Keratinocyte (primary cell): Measurements from ENCODE around the gene CD207. TPM values are rescaled to one million over a fixed set of nuclear protein-coding genes. Genes with fewer than 3 reads are reported as not detected.
"Not testable (repeated sequence)": the region's sequence is repeated elsewhere in the genome, so short reads cannot be mapped to it uniquely, and the experiment has no call there.

ENCODE experiments used
- DNase-seq: peaks from one replicate; pipeline ENCODE4 v3.0.0-alpha.2; 2011; ENCODE audit warnings: low read depth, missing footprints, low spot score
- FAIRE-seq: peaks from 2 replicates; lab custom pipeline; 2011; peaks lifted over from hg19 to GRCh38; lab: Jason Lieb, UNC
- H2AFZ ChIP-seq: 2 replicates; pipeline ENCODE4 v1.6.0; 2012; ENCODE audit warnings: low read length, control low read depth, inconsistent platforms; ENCODE audit not compliant: control insufficient read depth
- H3K27ac ChIP-seq: 2 replicates; pipeline ENCODE4 v1.5.1; 2011; ENCODE audit warnings: low read length; ENCODE audit not compliant: control insufficient read depth, insufficient read depth
- H3K27me3 ChIP-seq: 3 replicates; pipeline ENCODE4 v1.6.0; 2011; ENCODE audit warnings: low read length; ENCODE audit not compliant: control insufficient read depth, insufficient read depth; ENCODE audit errors: extremely low read depth
- H3K36me3 ChIP-seq, 2 experiments: 2 replicates in 1 of 2; 3 replicates in 1 of 2; pipeline ENCODE4 v1.5.1; 2011; ENCODE audit warnings: low read length in 2 of 2, mild to moderate bottlenecking in 1 of 2; ENCODE audit not compliant: control insufficient read depth in 2 of 2, insufficient read depth in 2 of 2; ENCODE audit errors: extremely low read depth in 1 of 2
- H3K4me1 ChIP-seq: 3 replicates; pipeline ENCODE4 v1.5.1; 2011; ENCODE audit warnings: low read length; ENCODE audit not compliant: control insufficient read depth, insufficient read depth; ENCODE audit errors: extremely low read depth
- H3K4me2 ChIP-seq: 3 replicates; pipeline ENCODE4 v1.6.0; 2011; ENCODE audit warnings: low read depth, low read length; ENCODE audit not compliant: control insufficient read depth, insufficient read depth; ENCODE audit errors: extremely low read depth
- H3K4me3 ChIP-seq, 3 experiments: fragments of 200-600 bp in 1 of 3; sonication (generic) in 1 of 3; 2 replicates in 2 of 3; 3 replicates in 1 of 3; pipeline ENCODE4 v1.5.1; 2011 to 2016; ENCODE audit warnings: low read length in 3 of 3, mild to moderate bottlenecking in 3 of 3, control low read depth in 2 of 3, inconsistent platforms in 1 of 3, low read depth in 1 of 3, mixed read lengths in 1 of 3, mixed run types in 1 of 3, moderate library complexity in 1 of 3; ENCODE audit not compliant: control insufficient read depth in 2 of 3, insufficient read depth in 2 of 3; ENCODE audit errors: extremely low read depth in 1 of 3
- H3K79me2 ChIP-seq: 2 replicates; pipeline ENCODE4 v1.6.0; 2012; ENCODE audit warnings: low read length; ENCODE audit not compliant: control insufficient read depth, insufficient read depth
- H3K9ac ChIP-seq: 3 replicates; pipeline ENCODE4 v1.6.0; 2011; ENCODE audit warnings: low read length; ENCODE audit not compliant: control insufficient read depth, insufficient read depth; ENCODE audit errors: extremely low read depth
- H3K9me1 ChIP-seq: 3 replicates; pipeline ENCODE4 v1.6.0; 2011; ENCODE audit warnings: low read length; ENCODE audit not compliant: control insufficient read depth, insufficient read depth; ENCODE audit errors: extremely low read depth
- H3K9me3 ChIP-seq: 2 replicates; pipeline ENCODE4 v1.5.1; 2012; ENCODE audit warnings: low read depth, low read length; ENCODE audit not compliant: control insufficient read depth
- H4K20me1 ChIP-seq: 3 replicates; pipeline ENCODE4 v1.6.0; 2011; ENCODE audit warnings: low read length; ENCODE audit not compliant: control insufficient read depth, insufficient read depth; ENCODE audit errors: extremely low read depth
- EZH2 ChIP-seq: IDR thresholded peaks from one replicate; pipeline ENCODE4 v1.6.1; 2012; ENCODE audit warnings: inconsistent platforms, mild to moderate bottlenecking, low read length, moderate library complexity
- dilution Hi-C: fragments of 300-500 bp; cut with MboI; formaldehyde crosslinking; loops from one replicate; pipeline ENCODE4 v1.7.0; 2020; ENCODE audit warnings: low sequenced_read_pairs; ENCODE audit not compliant: extremely low pct_ligation_motif_present
- polyA plus RNA-seq, 5 experiments: library from polyadenylated mRNA; depleted of rRNA in 3 of 5; stranded (reverse) in 3 of 5; stranded (forward) in 1 of 5; unstranded in 1 of 5; fragments of >200 nt; gene quantifications; 1 replicate in 1 of 5; 2 replicates in 3 of 5; 3 replicates in 1 of 5; pipeline versions ENCODE4 v1.2.1 to v1.2.3, GENCODE V29; 2011 to 2012; ENCODE audit warnings: missing spikeins in 2 of 5, low read depth in 1 of 5, low replicate concordance in 1 of 5
- TF ChIP-seq, protein P1 (sequence below), 3 experiments: IDR thresholded peaks in 1 of 3; conservative IDR thresholded peaks in 1 of 3; optimal IDR thresholded peaks in 1 of 3; 2 replicates in 2 of 3; 3 replicates in 1 of 3; pipeline versions ENCODE3 to v1.5.1; 2011; ENCODE audit warnings: low read length in 3 of 3, mild to moderate bottlenecking in 3 of 3, moderate library complexity in 2 of 3, control low read depth in 1 of 3, inconsistent platforms in 1 of 3; ENCODE audit not compliant: insufficient read depth in 2 of 3; ENCODE audit errors: extremely low read depth in 1 of 3

CD207 gene
- polyA plus RNA-seq, 1 donor (not counting 4 experiments of a cell fraction or from before 2014, with no cell fraction given), result not detected

DNA sequence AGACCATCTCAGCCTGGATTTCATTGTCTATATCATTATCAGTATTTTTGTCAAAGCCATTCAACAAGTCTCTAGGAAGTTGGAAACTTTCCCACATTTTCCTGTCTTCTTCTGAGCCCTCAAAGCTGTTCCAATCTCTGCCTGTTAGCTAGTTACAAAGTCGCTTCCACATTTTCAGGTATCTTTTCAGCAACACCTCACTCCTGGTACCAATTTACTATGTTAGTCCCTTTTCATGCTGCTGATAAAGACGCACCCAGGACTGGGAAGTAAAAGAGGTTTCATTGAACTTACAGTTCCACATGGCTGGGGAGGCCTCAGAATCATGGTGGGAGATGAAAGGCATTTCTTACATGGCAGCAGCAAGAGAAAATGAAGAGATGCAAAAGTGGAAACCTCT, 35.9 kb downstream of the CD207 start:
- Histone ChIP-seq H3K4me1 (no peaks in the 10 kb centered on the region), H2AFZ (no peak overlapping the region), H3K27me3 (peaks cover 23% of the 10 kb centered on the region), H4K20me1 (no peaks in the 10 kb centered on the region), H3K27ac (no peak overlapping the region), H3K79me2 (no peaks in the 10 kb centered on the region), H3K36me3 (no peaks in the 10 kb centered on the region), H3K4me3 (no peak overlapping the region), H3K9me1 (no peaks in the 10 kb centered on the region), H3K4me2 (no peak overlapping the region), H3K9me3 (no peaks in the 10 kb centered on the region), H3K9ac (no peak overlapping the region)
- FAIRE-seq, result no peak
- dilution Hi-C loops, result loop anchor here (25.0 kb wide), 1 partner anchor 487 kb away; the partner anchor contains the start of gene FAM136A
- TF ChIP-seq EZH2, result no peak
- DNase-seq, result no peak

DNA sequence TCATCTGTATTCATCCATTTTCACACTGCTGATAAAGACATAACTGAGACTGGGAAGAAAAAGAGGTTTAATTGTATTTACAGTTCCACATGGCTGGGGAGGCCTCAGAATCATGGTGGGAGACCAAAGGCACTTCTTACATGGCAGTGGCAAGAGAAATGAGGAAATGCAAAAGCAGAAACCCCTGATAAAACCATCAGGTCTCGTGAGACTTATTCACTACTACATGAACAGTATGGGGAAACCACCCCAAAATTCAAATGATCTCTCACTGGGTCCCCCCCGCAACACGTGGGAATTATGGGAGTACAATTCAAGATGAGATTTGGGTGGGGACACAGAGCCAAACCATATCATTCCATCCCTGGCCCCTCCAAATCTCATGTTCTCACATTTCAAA, 37.6 kb downstream of the CD207 start:
- not testable (repeated sequence) for H3K9me3 ChIP-seq, DNase-seq, FAIRE-seq, H3K4me3 ChIP-seq, H4K20me1 ChIP-seq, H3K27ac ChIP-seq, H3K9ac ChIP-seq, H3K79me2 ChIP-seq, H2AFZ ChIP-seq, H3K9me1 ChIP-seq, H3K4me1 ChIP-seq, H3K4me2 ChIP-seq, H3K36me3 ChIP-seq
- dilution Hi-C loops, result loop anchor here (25.0 kb wide), 1 partner anchor 486 kb away; the partner anchor contains the start of gene FAM136A
- H3K27me3 ChIP-seq, result peaks cover 23% of the 10 kb centered on the region

DNA sequence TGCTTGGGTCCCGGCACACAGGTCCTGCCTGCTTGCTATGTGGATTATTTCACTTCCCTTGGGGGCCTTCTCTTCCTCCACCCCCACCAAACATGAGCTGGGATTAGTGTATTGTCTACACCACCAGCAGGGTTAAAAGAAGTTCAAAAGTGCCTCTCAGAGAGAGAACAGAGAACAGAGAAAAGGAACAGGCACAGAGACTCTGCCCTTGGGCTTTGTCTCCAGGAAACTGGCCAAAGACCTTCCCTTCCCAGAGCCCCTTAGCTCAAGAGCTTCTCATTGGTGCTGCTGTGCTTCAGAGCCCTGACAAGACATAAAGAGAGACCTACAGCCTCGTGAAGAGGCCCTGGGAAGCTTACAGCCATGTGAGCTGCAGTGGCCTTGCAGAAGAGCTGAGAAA, 38.1 kb downstream of the CD207 start:
- Histone ChIP-seq H3K36me3 (no peaks in the 10 kb centered on the region), H3K9ac (no peak overlapping the region), H3K27me3 (peaks cover 23% of the 10 kb centered on the region), H3K9me3 (no peaks in the 10 kb centered on the region), H3K4me3 (no peak overlapping the region), H3K4me1 (no peaks in the 10 kb centered on the region), H3K79me2 (no peaks in the 10 kb centered on the region), H2AFZ (no peak overlapping the region), H3K9me1 (no peaks in the 10 kb centered on the region), H4K20me1 (no peaks in the 10 kb centered on the region), H3K4me2 (no peak overlapping the region), H3K27ac (no peak overlapping the region)
- FAIRE-seq (no peak), DNase-seq (no peak)
- TF ChIP-seq, protein P1, sequence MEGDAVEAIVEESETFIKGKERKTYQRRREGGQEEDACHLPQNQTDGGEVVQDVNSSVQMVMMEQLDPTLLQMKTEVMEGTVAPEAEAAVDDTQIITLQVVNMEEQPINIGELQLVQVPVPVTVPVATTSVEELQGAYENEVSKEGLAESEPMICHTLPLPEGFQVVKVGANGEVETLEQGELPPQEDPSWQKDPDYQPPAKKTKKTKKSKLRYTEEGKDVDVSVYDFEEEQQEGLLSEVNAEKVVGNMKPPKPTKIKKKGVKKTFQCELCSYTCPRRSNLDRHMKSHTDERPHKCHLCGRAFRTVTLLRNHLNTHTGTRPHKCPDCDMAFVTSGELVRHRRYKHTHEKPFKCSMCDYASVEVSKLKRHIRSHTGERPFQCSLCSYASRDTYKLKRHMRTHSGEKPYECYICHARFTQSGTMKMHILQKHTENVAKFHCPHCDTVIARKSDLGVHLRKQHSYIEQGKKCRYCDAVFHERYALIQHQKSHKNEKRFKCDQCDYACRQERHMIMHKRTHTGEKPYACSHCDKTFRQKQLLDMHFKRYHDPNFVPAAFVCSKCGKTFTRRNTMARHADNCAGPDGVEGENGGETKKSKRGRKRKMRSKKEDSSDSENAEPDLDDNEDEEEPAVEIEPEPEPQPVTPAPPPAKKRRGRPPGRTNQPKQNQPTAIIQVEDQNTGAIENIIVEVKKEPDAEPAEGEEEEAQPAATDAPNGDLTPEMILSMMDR (optimal IDR thresholded peaks at IDR 0.05 in 1 of 3, IDR thresholded peaks at IDR 0.05 in 1 of 3, conservative IDR thresholded peaks at IDR 0.05 in 1 of 3; ENCODE audit: extremely low read depth in 1 of 3, insufficient read depth in 2 of 3, low read length in 3 of 3), result no peak
- TF ChIP-seq EZH2, result no peak
- dilution Hi-C loops, result loop anchor here (25.0 kb wide), 1 partner anchor 485 kb away; the partner anchor contains the start of gene FAM136A
